HFFc6 (cell line): Measurements from ENCODE around the gene KAT14. TPM values are rescaled to one million over a fixed set of nuclear protein-coding genes. Genes with fewer than 3 reads are reported as not detected.
"Not testable (repeated sequence)": the region's sequence is repeated elsewhere in the genome, so short reads cannot be mapped to it uniquely, and the experiment has no call there.

Experiments used
- DNase-seq: peaks from one replicate; pipeline ENCODE4 v3.0.0-alpha.2; 2018
- H3K27ac Mint-ChIP-seq: 2 replicates; pipeline ENCODE4 v1.8.0; 2020; ENCODE audit warnings: mild to moderate bottlenecking, mixed read lengths
- H3K27me3 Mint-ChIP-seq: 2 replicates; pipeline ENCODE4 v1.8.0; 2021; ENCODE audit warnings: mild to moderate bottlenecking, moderate library complexity, mixed read lengths; ENCODE audit not compliant: insufficient read depth
- H3K36me3 Mint-ChIP-seq: 2 replicates; pipeline ENCODE4 v1.8.0; 2021; ENCODE audit warnings: low read depth, mixed read lengths
- H3K4me1 Mint-ChIP-seq: 2 replicates; pipeline ENCODE4 v1.8.0; 2020; ENCODE audit warnings: low read depth, mixed read lengths
- H3K4me3 Mint-ChIP-seq: 2 replicates; pipeline ENCODE4 v1.8.0; 2020; ENCODE audit warnings: mild to moderate bottlenecking, moderate library complexity, mixed read lengths
- H3K9me3 Mint-ChIP-seq: 2 replicates; pipeline ENCODE4 v1.8.0; 2020; ENCODE audit warnings: mild to moderate bottlenecking, mixed read lengths
- CTCF ChIP-seq: fragments of 200-600 bp; sonication (generic); IDR thresholded peaks from 2 replicates; pipeline ENCODE4 v1.5.0; 2021; ENCODE audit warnings: antibody characterized with exemption, mild to moderate bottlenecking
- total RNA-seq, 6 experiments: library from RNA; stranded (reverse); fragmentation: NEBNext Ultra II Directional; extraction: Animal tissue kit (Norgen Biotek cat#: 25700); gene quantifications; 2 replicates in 1 of 6; 3 replicates in 5 of 6; pipeline ENCODE4 v1.2.3, GENCODE V29; 2021

Gene KAT14
- total RNA-seq, 6 experiments from 2014 or later: 8.9 to 10.3 (median 9.6) TPM

GRCh38 chr20:18092890-18093289, 44.8 kb upstream of the KAT14 start:
- H3K4me3 Mint-ChIP-seq: no peak overlapping the region
- no peak for TF ChIP-seq CTCF
- no peak overlapping the region for H3K27ac Mint-ChIP-seq
- no peaks in the 10 kb centered on the region for H3K36me3 Mint-ChIP-seq
- H3K27me3 Mint-ChIP-seq: peaks cover 36% of the 10 kb centered on the region
- H3K9me3 Mint-ChIP-seq: no peaks in the 10 kb centered on the region
- no peak for DNase-seq
- no peaks in the 10 kb centered on the region for H3K4me1 Mint-ChIP-seq

- H3K36me3 Mint-ChIP-seq: no peaks in the 10 kb centered on the region
- no peak overlapping the region for H3K4me3 Mint-ChIP-seq
- H3K4me1 Mint-ChIP-seq: no peaks in the 10 kb centered on the region
- no peak for TF ChIP-seq CTCF
- DNase-seq: no peak
- no peak overlapping the region for H3K27ac Mint-ChIP-seq
- H3K27me3 Mint-ChIP-seq: peaks cover 33% of the 10 kb centered on the region
- no peaks in the 10 kb centered on the region for H3K9me3 Mint-ChIP-seq
Measured at GRCh38 chr20:18093388-18093787, 44.3 kb upstream of the KAT14 start.

- Mint-ChIP-seq H3K27me3 (peaks cover 26% of the 10 kb centered on the region), H3K36me3 (no peaks in the 10 kb centered on the region), H3K4me3 (no peak overlapping the region), H3K27ac (no peak overlapping the region), H3K9me3 (no peaks in the 10 kb centered on the region), H3K4me1 (no peaks in the 10 kb centered on the region)
- no peak for DNase-seq
- TF ChIP-seq CTCF: no peak
Measured at GRCh38 chr20:18094191-18094590, 43.5 kb upstream of the KAT14 start.

GRCh38 chr20:18100569-18100968, 37.1 kb upstream of the KAT14 start:
- peaks cover 11% of the 10 kb centered on the region for H3K27me3 Mint-ChIP-seq
- not testable (repeated sequence) for H3K27ac Mint-ChIP-seq, DNase-seq, H3K4me3 Mint-ChIP-seq, H3K36me3 Mint-ChIP-seq, H3K4me1 Mint-ChIP-seq, H3K9me3 Mint-ChIP-seq

GRCh38 chr20:18101125-18101810, 36.4 kb upstream of the KAT14 start:
- peaks cover 9% of the 10 kb centered on the region for H3K27me3 Mint-ChIP-seq
- no peak for DNase-seq
- no peaks in the 10 kb centered on the region for H3K36me3 Mint-ChIP-seq
- no peaks in the 10 kb centered on the region for H3K9me3 Mint-ChIP-seq
- no peak for TF ChIP-seq CTCF
- H3K27ac Mint-ChIP-seq: no peak overlapping the region
- H3K4me3 Mint-ChIP-seq: no peak overlapping the region
- H3K4me1 Mint-ChIP-seq: no peaks in the 10 kb centered on the region

- H3K4me3 Mint-ChIP-seq: no peak overlapping the region
- peaks cover 10% of the 10 kb centered on the region for H3K27me3 Mint-ChIP-seq
- no peaks in the 10 kb centered on the region for H3K36me3 Mint-ChIP-seq
- DNase-seq: no peak
- no peak for TF ChIP-seq CTCF
- H3K4me1 Mint-ChIP-seq: no peaks in the 10 kb centered on the region
- H3K9me3 Mint-ChIP-seq: no peaks in the 10 kb centered on the region
- no peak overlapping the region for H3K27ac Mint-ChIP-seq
Measured at GRCh38 chr20:18103497-18103896, 34.2 kb upstream of the KAT14 start.
